GM23248 (cell line): ENCODE measurements around the gene EML3.

Source experiments
- EZH2 ChIP-seq: fragments of 200-600 bp; sonication (generic); IDR thresholded peaks from 2 replicates; pipeline ENCODE4 v1.6.1; 2018; ENCODE audit warnings: antibody characterized with exemption, mild to moderate bottlenecking; ENCODE audit not compliant: insufficient read depth, poor library complexity, severe bottlenecking
- EZH2phosphoT487 ChIP-seq: fragments of 200-600 bp; sonication (generic); IDR thresholded peaks from 2 replicates; pipeline ENCODE4 v1.6.1; 2018; ENCODE audit warnings: antibody characterized with exemption, moderate library complexity, mild to moderate bottlenecking, low read depth; ENCODE audit not compliant: insufficient read depth

GRCh38 chr11:62573592-62574362 is 38.8 kb downstream of the EML3 start, which contains the start of gene EEF1G:
- no peak for TF ChIP-seq EZH2phosphoT487
- TF ChIP-seq EZH2: no peak
